Neutrophil (primary cell): ENCODE results near the gene TMEM238.

ENCODE experiments used
- H3K27ac ChIP-seq: fragments of 200-600 bp; sonication (generic); 2 replicates; pipeline ENCODE4 v1.5.1; 2016; ENCODE audit warnings: mild to moderate bottlenecking, moderate library complexity
- H3K27me3 ChIP-seq: fragments of 200-600 bp; sonication (generic); 2 replicates; pipeline ENCODE4 v1.6.0; 2016; ENCODE audit warnings: mild to moderate bottlenecking
- H3K36me3 ChIP-seq: fragments of 200-600 bp; sonication (generic); 2 replicates; pipeline ENCODE4 v1.5.1; 2017
- H3K4me1 ChIP-seq, 2 experiments: fragments of 200-600 bp in 1 of 2; sonication (generic) in 1 of 2; 1 replicate in 1 of 2; 2 replicates in 1 of 2; pipeline versions ENCODE4 v1.5.1 to v1.6.1; 2013 to 2016; ENCODE audit warnings: low read depth in 1 of 2, low read length in 1 of 2, mild to moderate bottlenecking in 1 of 2, moderate library complexity in 1 of 2; ENCODE audit not compliant: control insufficient read depth in 1 of 2, insufficient read depth in 1 of 2
- H3K4me3 ChIP-seq, 2 experiments: fragments of 200-600 bp in 1 of 2; sonication (generic) in 1 of 2; 1 replicate in 1 of 2; 2 replicates in 1 of 2; pipeline ENCODE4 v1.5.1; 2013 to 2016; ENCODE audit warnings: low read depth in 1 of 2, low read length in 1 of 2, mild to moderate bottlenecking in 1 of 2, moderate library complexity in 1 of 2
- H3K9me3 ChIP-seq: fragments of 200-600 bp; sonication (generic); 2 replicates; pipeline ENCODE4 v1.5.1; 2016
- TF ChIP-seq, protein P1 (sequence below): fragments of 200-600 bp; sonication (generic); IDR thresholded peaks from 2 replicates; pipeline ENCODE4 v1.5.1; 2016; ENCODE audit warnings: antibody characterized with exemption

TMEM238 gene, protein sequence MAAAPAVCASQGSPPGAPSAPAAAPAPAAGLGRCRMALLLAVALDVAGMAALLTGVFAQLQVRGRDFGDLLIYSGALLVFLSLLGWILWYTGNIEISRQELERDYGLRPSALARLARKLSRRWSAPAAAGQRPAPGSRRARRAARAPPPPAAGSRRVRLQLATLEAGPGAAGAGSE

DNA sequence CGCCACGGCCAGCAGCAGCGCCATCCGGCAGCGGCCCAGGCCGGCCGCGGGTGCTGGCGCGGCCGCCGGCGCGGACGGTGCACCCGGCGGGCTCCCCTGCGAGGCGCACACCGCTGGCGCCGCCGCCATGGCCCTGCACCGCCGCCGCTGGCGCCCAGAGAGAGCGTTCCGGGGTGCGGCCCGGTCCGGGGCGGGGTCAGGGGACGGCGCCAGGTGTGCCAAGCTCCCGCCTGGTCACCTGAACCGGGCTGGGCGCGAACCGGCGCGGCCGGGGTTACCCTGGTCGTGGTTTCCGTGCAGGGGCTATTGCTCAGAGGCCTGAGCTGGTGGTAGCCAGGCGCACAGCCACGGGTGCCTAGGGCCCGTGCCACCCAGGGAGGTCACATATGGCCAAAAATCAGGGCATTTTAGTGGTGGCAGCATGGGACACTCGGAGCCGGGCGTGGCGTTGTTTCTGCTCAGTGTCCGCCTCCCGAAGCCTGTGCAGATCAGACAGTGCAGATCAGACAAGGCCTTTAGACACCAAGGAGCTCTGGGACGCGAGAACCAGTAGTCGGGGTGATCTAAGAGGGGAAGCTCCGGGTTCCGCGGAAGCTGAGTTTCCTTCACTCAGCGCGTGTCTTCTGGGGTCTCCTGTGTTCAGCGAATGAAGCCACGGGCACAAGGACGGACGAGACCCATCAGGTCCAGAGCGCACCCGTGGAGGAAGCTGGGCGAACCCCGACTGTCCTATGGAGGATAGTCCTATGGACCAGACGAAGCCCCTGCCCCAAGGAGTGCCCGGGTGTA lies at the start of gene TMEM238:
TMEM238 (minus strand) TSS at position 162 of the 789 bp plus-strand sequence; CDS start at position 129, 33 bp downstream.
- Histone ChIP-seq H3K9me3 (no peaks in the 10 kb centered on the region), H3K4me3 (peak within 1 kb of the TSS; percentile 78 to 100), H3K4me1 (peaks cover 43 to 47% of the 10 kb centered on the region in 2 experiments), H3K27me3 (peaks cover 24% of the 10 kb centered on the region), H3K27ac (peak within 1 kb of the TSS; percentile 88), H3K36me3 (peaks cover 22% of the 10 kb centered on the region)
- TF ChIP-seq, protein P1, sequence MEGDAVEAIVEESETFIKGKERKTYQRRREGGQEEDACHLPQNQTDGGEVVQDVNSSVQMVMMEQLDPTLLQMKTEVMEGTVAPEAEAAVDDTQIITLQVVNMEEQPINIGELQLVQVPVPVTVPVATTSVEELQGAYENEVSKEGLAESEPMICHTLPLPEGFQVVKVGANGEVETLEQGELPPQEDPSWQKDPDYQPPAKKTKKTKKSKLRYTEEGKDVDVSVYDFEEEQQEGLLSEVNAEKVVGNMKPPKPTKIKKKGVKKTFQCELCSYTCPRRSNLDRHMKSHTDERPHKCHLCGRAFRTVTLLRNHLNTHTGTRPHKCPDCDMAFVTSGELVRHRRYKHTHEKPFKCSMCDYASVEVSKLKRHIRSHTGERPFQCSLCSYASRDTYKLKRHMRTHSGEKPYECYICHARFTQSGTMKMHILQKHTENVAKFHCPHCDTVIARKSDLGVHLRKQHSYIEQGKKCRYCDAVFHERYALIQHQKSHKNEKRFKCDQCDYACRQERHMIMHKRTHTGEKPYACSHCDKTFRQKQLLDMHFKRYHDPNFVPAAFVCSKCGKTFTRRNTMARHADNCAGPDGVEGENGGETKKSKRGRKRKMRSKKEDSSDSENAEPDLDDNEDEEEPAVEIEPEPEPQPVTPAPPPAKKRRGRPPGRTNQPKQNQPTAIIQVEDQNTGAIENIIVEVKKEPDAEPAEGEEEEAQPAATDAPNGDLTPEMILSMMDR, result no peak

DNA sequence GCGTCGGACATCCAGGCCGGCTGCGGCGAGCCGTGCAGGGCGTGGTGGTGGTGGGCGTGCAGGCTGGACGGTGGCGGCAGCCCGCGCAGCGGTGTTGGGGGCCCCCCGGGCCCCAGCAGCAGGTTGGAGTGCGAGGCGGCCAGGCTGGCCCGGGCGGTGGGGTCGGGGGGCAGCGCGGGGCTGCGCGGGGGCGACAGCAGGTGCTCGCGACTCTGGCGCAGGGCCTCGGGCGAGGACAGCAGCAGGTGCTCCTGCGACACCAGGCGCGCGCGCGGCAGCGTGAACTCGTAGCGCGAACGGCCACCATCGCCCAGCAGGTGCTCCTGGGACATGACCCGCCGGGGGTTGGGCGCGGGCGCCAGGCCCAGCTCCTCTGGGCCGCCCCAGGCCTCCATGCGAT lies 49.2 kb upstream of the TMEM238 start:
- H3K4me1 ChIP-seq, result no peaks in the 10 kb centered on the region
- no peaks in the 10 kb centered on the region for H3K9me3 ChIP-seq
- H3K27ac ChIP-seq, result no peak overlapping the region
- H3K4me3 ChIP-seq, result no peak overlapping the region
- TF ChIP-seq, protein P1, result no peak
- H3K27me3 ChIP-seq, result peaks cover 83% of the 10 kb centered on the region
- no peaks in the 10 kb centered on the region for H3K36me3 ChIP-seq

DNA sequence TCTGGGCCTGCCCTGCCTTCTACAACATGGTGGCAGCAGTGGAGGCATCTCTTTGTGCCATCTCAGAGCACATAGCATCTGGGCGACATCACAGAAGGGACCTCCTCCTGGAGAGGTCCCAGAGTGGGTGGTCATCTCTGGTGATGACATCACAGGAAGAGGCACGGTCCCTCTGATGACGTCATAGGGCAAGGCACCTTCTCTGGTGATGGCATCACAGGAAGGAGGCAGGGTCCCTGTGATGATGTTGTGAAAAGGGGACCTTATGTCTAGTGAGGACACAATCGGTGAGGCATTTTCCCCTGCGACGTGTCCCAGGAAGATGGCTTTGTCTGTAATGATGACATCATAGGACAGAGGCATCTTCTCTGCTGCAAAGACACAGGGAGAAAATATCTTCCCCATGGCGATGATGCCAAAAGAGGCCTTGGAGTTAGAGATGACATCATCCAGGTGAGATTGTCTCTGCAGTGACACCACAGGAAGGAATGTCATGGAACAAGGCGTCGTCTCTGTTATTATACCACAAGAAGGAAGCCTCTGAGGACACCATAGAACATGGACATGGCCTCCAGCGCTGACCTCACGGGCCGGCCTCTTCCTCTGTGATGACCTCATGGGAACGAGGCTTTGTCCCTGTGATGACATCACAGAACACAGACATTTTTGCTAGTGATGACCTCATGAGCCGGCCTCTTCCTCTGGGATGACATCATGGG lies 48.3 kb upstream of the TMEM238 start:
- peaks cover 74% of the 10 kb centered on the region for H3K27me3 ChIP-seq
- no peaks in the 10 kb centered on the region for H3K4me1 ChIP-seq
- H3K9me3 ChIP-seq, result no peaks in the 10 kb centered on the region

DNA sequence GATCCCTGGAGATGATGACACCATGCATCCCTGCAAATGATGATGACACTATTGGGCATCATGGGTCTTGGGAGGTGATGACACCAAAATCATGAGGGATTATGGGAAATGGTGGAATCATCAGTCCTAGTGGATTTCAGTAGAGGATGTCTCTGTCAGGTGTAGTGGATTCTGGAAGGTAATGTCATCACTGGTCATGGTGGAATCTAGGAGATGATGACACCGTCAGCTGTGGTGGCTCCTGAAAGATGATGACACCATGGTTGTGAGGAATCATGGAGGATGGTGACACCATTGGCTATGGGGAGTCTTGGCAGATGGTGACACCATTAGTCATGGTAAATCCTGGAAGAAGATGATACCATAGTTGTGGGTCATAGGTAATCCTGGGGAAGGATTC lies 47.1 kb upstream of the TMEM238 start:
- no peaks in the 10 kb centered on the region for H3K36me3 ChIP-seq
- TF ChIP-seq, protein P1, result no peak
- no peaks in the 10 kb centered on the region for H3K4me1 ChIP-seq
- no peak overlapping the region for H3K27ac ChIP-seq
- no peaks in the 10 kb centered on the region for H3K9me3 ChIP-seq
- H3K4me3 ChIP-seq, result no peak overlapping the region
- peaks cover 72% of the 10 kb centered on the region for H3K27me3 ChIP-seq

More for the DNA sequence above, 48.3 kb upstream of the TMEM238 start:
- Histone ChIP-seq H3K27ac (no peak overlapping the region), H3K36me3 (no peaks in the 10 kb centered on the region), H3K4me3 (no peak overlapping the region)
- TF ChIP-seq, protein P1, result no peak

DNA sequence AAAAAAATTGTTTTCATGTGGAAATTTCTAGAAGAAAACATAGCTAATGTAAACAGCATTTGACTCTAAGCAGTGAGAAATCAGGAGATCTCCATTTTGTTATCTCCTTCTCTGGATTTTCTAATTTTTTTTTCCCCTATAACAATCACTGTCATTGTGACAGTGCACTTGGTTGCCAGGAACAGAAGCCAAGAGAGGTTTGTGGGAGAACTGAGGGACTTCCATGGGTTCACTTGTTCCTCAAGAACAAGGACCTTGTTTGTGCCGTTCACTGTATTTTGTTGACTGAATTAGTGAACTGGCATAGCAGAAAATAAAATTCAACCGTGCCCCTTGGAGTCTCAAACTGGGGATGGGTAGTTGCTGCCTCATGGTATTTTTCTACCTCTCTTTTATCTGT lies 42.0 kb upstream of the TMEM238 start:
- TF ChIP-seq, protein P1, result no peak
- Histone ChIP-seq H3K4me1 (no peaks in the 10 kb centered on the region), H3K36me3 (no peaks in the 10 kb centered on the region), H3K27me3 (peaks cover 42% of the 10 kb centered on the region), H3K4me3 (no peak overlapping the region), H3K9me3 (no peaks in the 10 kb centered on the region), H3K27ac (no peak overlapping the region)
